ENCODE measurements around the gene ECSIT.

DNA sequence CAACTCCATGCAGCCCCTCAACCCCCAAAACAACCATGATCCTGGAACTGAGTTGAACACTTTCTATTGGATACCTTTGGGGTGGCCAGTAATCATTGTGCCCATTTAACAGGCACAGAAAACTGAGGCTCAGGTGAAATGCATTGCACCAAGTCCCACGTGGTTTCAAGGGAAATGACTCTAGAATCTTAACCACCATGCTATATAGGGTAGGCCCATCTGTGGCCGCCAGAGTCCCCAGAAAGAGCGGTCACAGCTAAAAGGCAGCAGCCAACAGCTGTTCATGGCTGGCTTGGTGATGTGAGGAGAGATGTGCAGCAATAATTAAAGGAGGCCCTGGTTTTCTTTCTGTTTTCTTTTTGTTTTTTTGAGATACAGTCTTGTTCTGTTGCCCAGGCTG is 12.3 kb upstream of the ECSIT start:
- TF ChIP-seq POLR2A (IDR thresholded peaks at IDR 0.05; ENCODE audit: low read depth, low read length) (no peak), SPI1 (IDR thresholded peaks at IDR 0.05; ENCODE audit: low read depth, low read length) (no peak), TAF1 (IDR thresholded peaks at IDR 0.05; ENCODE audit: low read depth, low read length) (no peak), POLR2AphosphoS5 (IDR thresholded peaks at IDR 0.05; ENCODE audit: low read depth, low read length) (no peak)
